GM12892 (cell line): ENCODE data around the gene NDFIP2.
A peak's percentile ranks its signal among the peaks of the same experiment; 100 is the strongest.

Experiments
- DNase-seq: peaks from one replicate; pipeline ENCODE4 v3.0.0; 2011; ENCODE audit not compliant: insufficient read length
- FAIRE-seq: peaks from 2 replicates; lab custom pipeline; 2011; peaks lifted over from hg19 to GRCh38; lab: Jason Lieb, UNC
- POLR2A ChIP-seq: IDR thresholded peaks from 2 replicates; pipeline ENCODE4 v1.6.1; 2011; ENCODE audit warnings: low read depth, low read length, control low read depth
- POLR2AphosphoS5 ChIP-seq: IDR thresholded peaks from 2 replicates; pipeline ENCODE4 v1.6.1; 2011; ENCODE audit warnings: low read depth, low read length, control low read depth
- TAF1 ChIP-seq: IDR thresholded peaks from 2 replicates; pipeline ENCODE4 v1.6.1; 2011; ENCODE audit warnings: low read depth, mild to moderate bottlenecking, control low read depth, low read length, borderline replicate concordance

Gene NDFIP2

GRCh38 chr13:79528356-79528755 lies 47.4 kb downstream of the NDFIP2 start:
- FAIRE-seq: no peak
- no peak for TF ChIP-seq POLR2AphosphoS5
- TF ChIP-seq TAF1: no peak
- no peak for TF ChIP-seq POLR2A

GRCh38 chr13:79528759-79529191 lies 47.8 kb downstream of the NDFIP2 start:
- no peak for DNase-seq
- FAIRE-seq: no peak
- no peak for TF ChIP-seq TAF1
- TF ChIP-seq POLR2A: no peak
- no peak for TF ChIP-seq POLR2AphosphoS5

More at GRCh38 chr13:79528356-79528755, 47.4 kb downstream of the NDFIP2 start:
- DNase-seq: no peak

DNA sequence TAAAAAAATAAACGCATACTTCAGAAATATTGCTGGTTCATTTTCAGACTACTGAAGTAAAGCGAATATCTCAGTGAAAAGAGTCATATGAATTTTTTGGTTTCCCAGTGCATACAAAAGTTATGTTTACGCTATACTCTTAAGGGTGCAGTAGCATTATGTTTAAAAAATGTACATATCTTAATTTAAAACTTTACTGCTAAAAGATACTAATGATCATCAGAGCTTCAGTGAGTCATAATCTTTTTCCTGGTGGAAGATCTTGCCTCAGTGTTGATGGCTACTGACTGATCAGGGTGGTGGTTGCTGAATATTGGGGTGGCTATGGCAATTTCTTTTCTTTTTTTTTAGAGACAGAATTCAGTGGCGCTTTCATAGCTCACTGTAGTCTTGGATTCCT lies 48.9 kb downstream of the NDFIP2 start:
- FAIRE-seq (no peak), DNase-seq (no peak)
- TF ChIP-seq TAF1: no peak
- no peak for TF ChIP-seq POLR2A
- no peak for TF ChIP-seq POLR2AphosphoS5

DNA sequence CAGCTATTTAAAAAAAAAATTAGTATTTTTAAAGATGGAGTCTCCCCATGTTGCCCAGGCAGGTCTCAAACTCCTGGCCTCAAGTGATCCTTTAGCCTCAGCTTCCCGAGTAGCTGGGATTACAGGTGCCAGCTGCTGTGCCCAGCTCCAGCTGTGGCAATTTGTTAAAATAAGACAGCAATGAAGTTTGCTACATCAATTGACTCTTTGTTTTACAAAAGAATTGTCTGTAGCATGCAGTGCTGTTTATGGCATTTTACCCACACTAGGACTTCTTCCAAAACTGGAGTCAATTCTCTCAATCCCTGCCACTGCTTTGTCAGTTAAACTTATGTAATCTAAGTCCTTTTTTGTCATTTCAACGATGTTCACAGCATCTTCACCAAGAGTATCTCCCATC lies 49.3 kb downstream of the NDFIP2 start:
- TF ChIP-seq POLR2A (no peak), POLR2AphosphoS5 (no peak), TAF1 (no peak)
- FAIRE-seq (no peak), DNase-seq (no peak)

DNA sequence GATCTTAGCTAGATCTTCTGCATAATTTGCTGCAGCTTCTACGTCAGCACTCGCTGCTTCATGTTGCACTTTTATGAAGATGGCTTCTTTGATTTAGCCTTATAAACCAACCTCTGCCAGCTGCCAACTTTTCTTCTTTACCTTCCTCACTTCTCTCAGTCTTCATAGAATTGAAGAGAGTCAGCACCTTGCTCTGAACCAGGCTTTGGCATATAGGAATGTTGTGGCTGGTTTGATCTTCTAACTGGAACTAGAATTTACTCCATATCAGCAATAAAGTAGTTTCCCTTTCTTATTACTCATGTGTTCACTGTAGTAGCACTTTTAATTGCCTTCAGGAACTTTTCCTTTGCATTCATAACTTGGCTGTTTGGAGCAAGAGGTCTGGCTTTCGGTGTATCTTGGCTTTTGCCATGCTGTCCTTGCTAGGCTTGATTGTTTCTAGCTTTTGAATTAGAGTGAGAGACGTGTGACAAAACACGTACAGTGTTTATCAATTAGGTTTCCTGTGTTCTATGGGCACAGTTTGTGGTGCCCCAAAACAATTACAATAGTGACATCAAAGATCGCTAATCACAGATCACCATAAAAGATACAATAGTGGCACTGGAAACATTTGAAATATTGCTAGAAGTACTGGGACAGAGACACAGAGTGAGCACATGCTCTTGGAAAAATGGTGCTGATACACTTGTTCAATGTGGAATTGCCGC lies 50.7 kb downstream of the NDFIP2 start:
- TF ChIP-seq TAF1 (no peak), POLR2AphosphoS5 (no peak), POLR2A (no peak)
- FAIRE-seq (peak; percentile 42), DNase-seq (no peak)

- no peak for TF ChIP-seq POLR2A
- TF ChIP-seq POLR2AphosphoS5: no peak
- TF ChIP-seq TAF1: no peak
- DNase-seq: no peak
- FAIRE-seq: no peak
Observed at GRCh38 chr13:79532576-79532975, 51.6 kb downstream of the NDFIP2 start.

DNA sequence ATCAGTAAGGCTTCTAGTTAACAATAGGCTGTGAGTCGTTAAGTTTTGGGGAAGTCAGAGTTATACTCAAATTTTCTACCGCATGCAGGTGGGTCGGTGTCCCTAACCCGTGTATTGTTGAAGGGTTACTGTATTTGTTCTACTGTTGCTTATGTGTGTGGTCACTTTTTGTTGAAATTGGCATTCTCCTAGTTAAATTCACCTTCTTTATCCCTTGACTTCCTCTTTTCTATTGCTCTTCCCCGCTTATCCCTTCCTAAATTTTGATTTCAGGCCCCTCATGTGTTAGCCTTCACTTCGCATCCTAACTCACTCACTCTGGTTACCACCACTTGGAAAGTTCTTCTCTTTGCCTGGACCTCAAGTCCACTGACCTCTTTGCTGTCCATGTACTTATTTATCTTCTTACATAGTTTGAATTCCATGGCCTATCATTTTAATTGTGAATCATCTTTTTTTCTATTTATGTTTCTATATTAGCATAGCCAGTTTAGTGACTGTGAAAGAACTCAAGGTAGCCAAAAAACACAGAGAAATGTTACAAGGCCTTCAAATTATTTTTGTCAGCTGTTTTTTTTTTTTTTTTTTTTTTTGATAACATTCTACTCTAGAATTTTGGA lies 52.9 kb downstream of the NDFIP2 start:
- FAIRE-seq (no peak), DNase-seq (no peak)
- TF ChIP-seq POLR2A (no peak), POLR2AphosphoS5 (no peak)

DNA sequence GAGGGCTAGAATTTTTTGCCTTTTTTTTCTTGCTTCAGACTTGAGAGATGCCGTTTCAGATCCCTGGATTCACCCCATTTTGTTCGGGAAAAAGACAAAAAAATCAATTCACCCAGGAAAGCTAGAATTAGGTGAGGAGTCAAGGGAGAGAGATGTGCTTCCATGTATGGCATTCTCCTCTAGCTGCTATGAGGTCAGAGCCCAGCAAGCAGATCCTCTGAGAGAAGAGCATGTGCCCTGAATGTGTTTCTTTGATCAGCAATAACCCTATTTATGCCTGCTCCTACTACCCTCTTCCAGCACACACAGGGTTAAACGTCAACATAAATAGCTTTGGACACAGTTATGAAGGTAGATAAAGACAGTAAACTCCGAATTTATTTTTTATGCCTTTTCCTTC lies 53.6 kb downstream of the NDFIP2 start:
- no peak for FAIRE-seq
- no peak for DNase-seq
- TF ChIP-seq TAF1 (no peak), POLR2A (no peak), POLR2AphosphoS5 (no peak)

DNA sequence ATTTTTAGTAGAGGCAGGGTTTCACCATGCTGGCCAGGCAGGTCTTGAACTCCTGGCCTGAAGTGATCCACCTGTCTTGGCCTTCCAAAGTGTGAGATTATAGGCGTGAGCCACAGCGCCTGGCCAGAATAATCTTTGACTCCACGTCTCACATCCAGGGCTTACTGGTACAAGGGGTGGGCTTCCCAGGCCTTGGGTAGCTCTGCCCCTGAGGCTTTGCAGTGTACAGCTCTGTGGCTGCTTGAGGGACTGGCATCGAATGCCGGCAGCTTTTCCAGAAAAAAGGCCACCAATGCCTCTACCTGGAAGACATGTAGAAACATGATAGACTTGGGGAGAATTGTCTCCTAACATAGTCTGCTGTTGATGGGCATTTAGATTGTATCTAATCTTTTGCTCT lies 57.8 kb downstream of the NDFIP2 start:
- no peak for TF ChIP-seq POLR2AphosphoS5
- no peak for TF ChIP-seq TAF1
- TF ChIP-seq POLR2A: no peak
- no peak for FAIRE-seq
- DNase-seq: no peak

GRCh38 chr13:79540504-79540903 lies 59.5 kb downstream of the NDFIP2 start:
- no peak for TF ChIP-seq POLR2AphosphoS5
- no peak for TF ChIP-seq POLR2A
- no peak for TF ChIP-seq TAF1
- DNase-seq (no peak), FAIRE-seq (no peak)

- TF ChIP-seq POLR2A (no peak), POLR2AphosphoS5 (no peak), TAF1 (no peak)
- DNase-seq: no peak
- FAIRE-seq: no peak
Observed at GRCh38 chr13:79541426-79542049, 60.6 kb downstream of the NDFIP2 start.

- no peak for TF ChIP-seq TAF1
- TF ChIP-seq POLR2A: no peak
- TF ChIP-seq POLR2AphosphoS5: no peak
- DNase-seq: no peak
- no peak for FAIRE-seq
Observed at GRCh38 chr13:79543883-79544282, 62.9 kb downstream of the NDFIP2 start.
